ENCODE data around the gene HPGDS.
"Not testable (repeated sequence)": the region's sequence is repeated elsewhere in the genome, so short reads cannot be mapped to it uniquely, and the experiment has no call there.

Gene HPGDS

GRCh38 chr4:94342694-94343093 is at the start of gene HPGDS:
TSS of gene HPGDS (minus strand) at chr4:94342836. CDS start at chr4:94334629, 8,207 bp downstream.
- DNase-seq (ENCODE audit: low read depth in 2 of 3, low spot score in 2 of 3) = no peak

DNA sequence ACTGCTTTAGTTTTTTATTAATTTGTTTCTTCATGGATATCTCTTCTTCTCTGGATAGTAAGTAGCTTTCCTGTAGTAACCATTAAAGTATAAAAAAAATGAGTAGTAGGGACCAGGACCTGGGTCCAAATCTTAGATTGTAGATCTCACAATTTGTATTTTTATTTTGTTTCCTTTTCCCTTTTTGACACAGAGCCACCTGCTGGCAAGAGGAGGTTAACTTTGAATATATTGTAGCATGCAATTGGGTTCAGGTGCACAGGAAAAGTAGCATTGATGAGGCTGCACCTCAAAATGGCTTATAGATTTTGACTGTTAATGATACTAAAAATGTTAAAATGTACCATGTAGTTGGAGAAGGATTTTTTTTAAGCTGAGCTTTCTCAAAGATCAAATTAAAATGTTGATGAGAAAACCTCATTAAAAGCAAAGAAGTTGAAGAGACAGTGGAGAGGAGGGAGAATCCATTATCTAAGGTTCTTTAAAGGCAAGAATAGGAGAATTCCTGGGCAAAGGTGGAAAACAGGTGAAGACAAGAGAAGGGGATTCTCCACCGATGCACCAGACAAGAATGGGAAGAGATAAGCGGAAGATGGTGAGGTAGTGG is 48.3 kb upstream of the HPGDS start:
- DNase-seq (ENCODE audit: low read depth in 2 of 3, low spot score in 2 of 3) = no peak

- DNase-seq (ENCODE audit: low read depth in 2 of 3, low spot score in 2 of 3) = no peak
Measured at GRCh38 chr4:94389595-94390267, 47.1 kb upstream of the HPGDS start.

GRCh38 chr4:94387965-94388364 is 45.3 kb upstream of the HPGDS start:
- DNase-seq (ENCODE audit: low read depth in 2 of 3, low spot score in 2 of 3) = not testable (repeated sequence)

GRCh38 chr4:94385452-94385851 is 42.8 kb upstream of the HPGDS start:
- DNase-seq (ENCODE audit: low read depth in 2 of 3, low spot score in 2 of 3) = not testable (repeated sequence)

- not testable (repeated sequence) for DNase-seq (ENCODE audit: low read depth in 2 of 3, low spot score in 2 of 3)
Measured at GRCh38 chr4:94382891-94383290, 40.3 kb upstream of the HPGDS start.

- DNase-seq (ENCODE audit: low read depth in 2 of 3, low spot score in 2 of 3) = no peak
Measured at GRCh38 chr4:94378047-94378446, 35.4 kb upstream of the HPGDS start.

DNA sequence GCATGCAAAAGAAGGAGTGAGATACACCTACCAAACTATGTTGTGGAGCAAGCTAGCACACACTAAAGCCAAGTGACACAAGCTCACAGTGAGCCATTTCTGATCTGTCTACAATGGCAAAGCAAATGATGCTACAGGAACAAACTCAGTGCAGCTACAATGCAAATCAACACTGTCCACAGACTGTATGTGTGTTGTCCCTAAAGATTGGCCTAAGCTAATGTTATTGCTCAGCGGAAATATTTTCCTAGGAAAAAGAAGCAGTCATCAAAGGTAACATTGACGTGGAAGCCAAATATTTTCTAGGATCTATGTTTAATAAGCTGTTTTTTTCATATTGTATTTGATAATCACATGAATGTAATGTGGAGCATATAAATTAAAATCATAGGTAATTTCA is 34.7 kb upstream of the HPGDS start:
- no peak for DNase-seq (ENCODE audit: low read depth in 2 of 3, low spot score in 2 of 3)

DNA sequence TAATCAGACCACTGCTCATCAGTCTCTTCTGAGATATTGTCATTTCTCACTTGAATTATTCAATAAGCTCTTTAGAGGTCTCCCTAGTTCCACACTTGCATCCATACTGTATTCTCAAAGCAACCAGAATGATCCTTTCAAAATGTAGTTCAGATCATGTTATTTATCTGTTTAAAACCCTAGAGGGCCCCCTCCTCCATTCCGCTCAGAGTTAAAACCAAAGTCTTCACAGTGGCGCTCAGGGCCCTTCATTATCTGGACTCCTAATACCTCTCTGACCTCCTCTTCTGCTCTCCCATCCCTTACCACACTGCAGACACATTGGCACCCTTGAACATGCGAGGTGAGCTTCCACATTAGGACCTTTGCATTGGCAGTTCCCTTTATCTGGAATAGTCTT is 32.7 kb upstream of the HPGDS start:
- DNase-seq (ENCODE audit: low read depth in 2 of 3, low spot score in 2 of 3) = no peak

GRCh38 chr4:94373752-94374151 is 31.1 kb upstream of the HPGDS start:
- DNase-seq (ENCODE audit: low read depth in 2 of 3, low spot score in 2 of 3) = no peak

- no peak for DNase-seq (ENCODE audit: low read depth in 2 of 3, low spot score in 2 of 3)
Measured at GRCh38 chr4:94372991-94373390, 30.4 kb upstream of the HPGDS start.

DNA sequence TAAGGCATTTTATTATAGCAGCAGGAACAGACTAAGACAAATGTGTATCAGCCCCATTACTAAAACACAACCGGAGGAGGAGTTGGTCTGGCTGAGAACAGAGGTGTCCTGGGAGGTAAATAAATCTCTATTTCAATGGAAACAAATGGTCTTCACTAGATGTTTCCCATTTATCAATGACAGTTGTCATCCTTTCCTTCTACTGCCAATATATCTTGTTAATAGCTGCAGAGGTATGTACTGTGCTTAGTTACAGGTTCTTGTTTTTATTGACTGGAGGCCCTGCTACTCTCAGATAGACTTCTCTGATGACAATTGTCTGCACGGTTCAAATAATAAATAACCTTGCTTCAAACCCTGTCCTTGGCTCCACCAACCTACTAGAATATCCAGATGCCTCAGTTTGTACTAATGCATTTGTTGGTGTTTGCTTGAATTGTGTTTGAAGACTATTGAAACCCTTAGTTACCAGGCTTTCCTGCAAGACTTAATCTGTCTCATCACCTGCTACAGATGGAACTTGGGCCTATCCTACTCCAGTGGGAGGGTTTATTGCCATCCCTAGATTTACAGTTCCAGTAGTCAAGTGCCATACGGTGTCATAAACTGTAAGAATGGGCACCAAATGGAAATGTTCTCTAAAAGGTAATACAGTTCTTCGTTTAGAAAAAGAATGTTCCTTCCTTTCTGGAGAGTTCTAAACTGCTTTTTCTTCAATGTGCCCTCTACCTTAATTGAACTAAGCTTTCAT is 29.8 kb upstream of the HPGDS start:
- no peak for DNase-seq (ENCODE audit: low read depth in 2 of 3, low spot score in 2 of 3)

DNA sequence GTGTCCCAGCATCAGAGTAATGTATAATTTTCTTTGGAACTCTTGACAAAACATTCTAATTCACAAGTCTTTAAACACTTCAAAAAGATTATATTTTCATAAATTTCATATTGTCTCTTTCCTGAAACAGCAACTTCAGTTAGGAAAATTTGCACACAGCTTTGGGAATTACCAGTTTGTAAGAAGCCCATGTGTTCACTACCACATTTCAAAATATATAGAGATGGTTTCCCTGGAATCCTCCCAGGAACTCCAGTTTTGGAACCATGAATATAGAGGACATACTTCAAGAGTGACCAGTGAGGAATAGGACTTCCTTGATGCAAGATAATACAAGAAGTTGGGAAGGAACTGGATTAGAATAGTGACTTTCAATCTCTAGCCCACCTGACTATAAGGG is 28.7 kb upstream of the HPGDS start:
- DNase-seq (ENCODE audit: low read depth in 2 of 3, low spot score in 2 of 3) = no peak

- DNase-seq (ENCODE audit: low read depth in 2 of 3, low spot score in 2 of 3) = no peak
Measured at GRCh38 chr4:94370533-94371254, 28.1 kb upstream of the HPGDS start.

DNA sequence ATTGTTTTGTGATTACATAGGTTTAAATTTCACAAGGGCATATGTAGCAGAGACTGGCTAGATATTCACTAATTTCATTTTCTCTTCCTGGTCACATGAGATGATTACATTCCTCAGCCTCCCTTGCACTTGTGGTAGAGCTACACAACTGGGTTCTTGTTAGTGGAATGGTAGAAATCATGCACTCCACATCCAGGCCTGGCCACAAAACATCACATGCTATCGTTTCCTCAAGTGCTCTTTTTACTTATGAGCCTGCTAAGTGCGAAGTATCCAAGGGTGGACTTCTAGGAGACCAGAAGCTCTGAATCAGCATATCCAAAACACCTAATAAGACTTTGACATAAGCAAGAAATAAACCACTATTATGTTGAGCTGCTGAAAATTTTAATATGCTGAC is 26.4 kb upstream of the HPGDS start:
- DNase-seq (ENCODE audit: low read depth in 2 of 3, low spot score in 2 of 3) = no peak

DNA sequence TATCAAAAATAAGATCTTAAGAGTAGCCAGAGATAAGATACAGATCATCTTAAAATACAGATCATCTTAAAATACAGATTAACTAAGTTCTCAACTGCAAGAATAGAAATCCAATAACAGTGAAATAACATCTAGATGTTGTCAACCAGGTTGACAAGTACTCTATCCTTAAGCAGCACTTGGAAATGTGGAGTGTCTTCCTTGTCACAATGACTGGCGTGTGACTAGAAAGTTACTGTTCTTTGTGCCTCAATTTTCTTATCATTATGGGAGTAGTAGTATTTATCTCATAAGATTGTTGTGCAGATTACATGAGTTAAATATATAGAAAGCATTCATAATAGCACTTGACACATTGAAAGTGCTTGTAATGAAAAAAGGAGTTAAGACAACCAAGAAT is 25.8 kb upstream of the HPGDS start:
- DNase-seq (ENCODE audit: low read depth in 2 of 3, low spot score in 2 of 3) = no peak

- no peak for DNase-seq (ENCODE audit: low read depth in 2 of 3, low spot score in 2 of 3)
Measured at GRCh38 chr4:94365304-94365703, 22.7 kb upstream of the HPGDS start.

- DNase-seq (ENCODE audit: low read depth in 2 of 3, low spot score in 2 of 3) = no peak
Measured at GRCh38 chr4:94364527-94364926, 21.9 kb upstream of the HPGDS start.

DNA sequence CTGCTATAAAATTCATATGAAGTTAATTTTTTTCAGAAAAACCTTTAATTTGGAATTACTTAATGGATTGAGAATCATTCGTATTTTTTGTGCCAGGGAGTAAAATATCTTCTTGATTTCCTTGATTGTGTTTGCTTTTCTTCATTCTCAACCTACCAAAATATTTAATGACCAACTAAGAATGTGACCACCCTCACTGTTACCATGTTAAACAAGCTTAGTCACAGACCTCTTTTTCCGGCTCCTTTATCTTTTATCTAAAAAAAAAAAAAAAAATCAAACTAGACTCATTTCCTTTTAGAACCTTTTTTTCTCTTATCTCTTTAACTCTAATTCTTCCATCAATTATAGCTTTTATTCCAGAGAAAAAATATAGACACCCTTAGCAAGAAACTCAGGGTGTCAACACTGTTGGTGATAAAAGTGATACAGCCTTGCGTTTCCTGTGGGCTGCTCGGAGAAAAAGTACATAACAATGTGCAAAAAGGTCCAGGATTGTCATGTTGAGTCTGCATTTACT is 20.6 kb upstream of the HPGDS start:
- no peak for DNase-seq (ENCODE audit: low read depth in 2 of 3, low spot score in 2 of 3)

DNA sequence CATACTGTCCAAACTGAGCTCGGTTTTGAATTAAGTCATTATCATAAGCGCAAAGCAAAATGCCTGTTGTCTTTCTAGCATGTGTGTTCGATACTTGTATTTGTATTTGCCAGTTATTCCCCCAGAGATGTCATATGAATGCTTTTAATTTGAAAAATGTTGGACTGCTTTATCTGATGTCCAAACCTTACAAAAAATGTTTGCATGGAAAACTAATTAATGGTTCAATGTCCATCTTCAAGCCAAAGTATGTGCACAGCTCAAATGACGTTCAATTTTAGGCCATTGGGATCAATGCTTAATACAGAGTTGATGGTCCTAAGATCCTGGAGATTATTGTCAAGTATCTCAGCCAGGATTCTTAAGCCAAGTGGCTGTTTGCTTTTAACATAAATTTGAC is 17.2 kb upstream of the HPGDS start:
- no peak for DNase-seq (ENCODE audit: low read depth in 2 of 3, low spot score in 2 of 3)

GRCh38 chr4:94359221-94359620 is 16.6 kb upstream of the HPGDS start:
- no peak for DNase-seq (ENCODE audit: low read depth in 2 of 3, low spot score in 2 of 3)
